Putamen (tissue), 1 donor: Measurements from ENCODE around the gene ENOX2.

Source experiments
- DNase-seq: peaks from one replicate; pipeline ENCODE4 v3.0.0-alpha.2; 2016; ENCODE audit warnings: low spot score

ENOX2 gene

DNA sequence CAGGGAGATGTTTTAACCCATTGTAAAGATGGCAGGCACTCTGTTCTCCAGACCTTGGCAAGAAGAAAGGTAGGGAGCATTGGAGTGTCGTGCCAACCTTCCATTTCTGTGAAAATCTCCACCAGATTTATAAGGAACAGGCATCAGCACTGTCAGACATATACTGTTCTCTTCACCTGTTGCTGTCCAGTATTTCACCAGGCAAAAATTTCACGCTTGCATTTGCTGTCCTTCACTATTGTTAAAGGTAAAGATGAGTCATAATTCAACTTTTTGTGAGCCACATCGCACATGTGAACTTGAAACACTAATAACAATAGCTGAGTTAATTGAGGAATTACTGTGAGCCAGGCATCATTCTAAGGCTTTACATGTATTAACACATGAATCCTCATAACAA lies 203.4 kb downstream of the ENOX2 start:
- no peak for DNase-seq

DNA sequence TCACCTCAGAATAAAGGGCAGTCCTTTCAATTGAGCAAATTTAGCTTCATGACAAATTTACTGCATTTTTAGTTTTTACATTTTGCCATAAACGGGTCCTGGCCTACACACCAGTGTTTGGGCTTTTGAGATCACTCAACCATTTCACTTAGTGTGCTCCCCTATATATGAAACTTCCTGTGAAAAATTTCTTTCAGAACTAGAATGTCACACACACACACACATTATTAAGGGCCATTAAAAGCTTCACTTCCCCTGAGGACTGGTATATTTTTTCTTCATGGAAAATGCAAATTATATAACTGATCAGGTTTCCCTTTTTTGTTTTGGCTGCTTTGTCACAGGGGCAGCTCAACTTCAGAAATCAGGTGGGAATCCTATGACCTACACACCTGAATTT lies 206.5 kb downstream of the ENOX2 start:
- no peak for DNase-seq

DNA sequence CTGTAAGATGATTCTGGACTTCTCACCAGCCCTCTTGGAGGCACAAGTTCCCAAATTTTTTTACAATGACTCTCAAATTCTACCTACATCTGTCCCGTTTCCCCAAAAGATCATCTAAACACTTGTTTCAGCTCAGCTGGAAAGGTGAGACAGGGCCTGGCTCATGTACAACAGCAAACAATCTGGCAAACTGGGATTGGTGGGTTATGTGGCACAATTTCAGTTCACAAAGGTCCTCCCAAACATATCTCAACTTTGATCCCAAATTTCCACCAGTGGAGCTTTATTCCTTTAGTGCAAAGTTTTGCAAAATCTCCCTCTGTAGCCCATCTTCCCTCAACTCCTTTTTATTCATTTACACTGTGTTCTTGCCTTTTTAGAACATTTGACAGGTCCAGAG lies 207.1 kb downstream of the ENOX2 start:
- DNase-seq = no peak

DNA sequence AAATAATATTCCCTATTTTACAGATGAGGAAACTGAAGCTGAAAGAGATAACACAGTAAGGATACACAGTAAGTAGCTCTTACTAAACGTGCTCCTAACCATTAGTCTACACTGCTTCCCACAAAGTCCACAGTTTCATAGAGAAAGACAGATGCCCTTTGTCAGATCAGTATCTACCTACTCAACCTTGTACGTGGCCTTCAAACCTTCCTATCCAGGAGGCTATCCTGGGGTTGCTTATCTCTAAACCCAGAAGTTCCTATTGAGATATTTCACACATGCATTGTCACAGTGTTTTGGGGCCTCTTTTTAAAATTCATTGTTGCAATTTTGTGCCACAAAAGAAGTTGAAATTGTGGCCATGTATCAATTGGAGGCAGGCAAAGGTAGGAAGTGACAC lies 208.0 kb downstream of the ENOX2 start:
- DNase-seq = no peak

DNA sequence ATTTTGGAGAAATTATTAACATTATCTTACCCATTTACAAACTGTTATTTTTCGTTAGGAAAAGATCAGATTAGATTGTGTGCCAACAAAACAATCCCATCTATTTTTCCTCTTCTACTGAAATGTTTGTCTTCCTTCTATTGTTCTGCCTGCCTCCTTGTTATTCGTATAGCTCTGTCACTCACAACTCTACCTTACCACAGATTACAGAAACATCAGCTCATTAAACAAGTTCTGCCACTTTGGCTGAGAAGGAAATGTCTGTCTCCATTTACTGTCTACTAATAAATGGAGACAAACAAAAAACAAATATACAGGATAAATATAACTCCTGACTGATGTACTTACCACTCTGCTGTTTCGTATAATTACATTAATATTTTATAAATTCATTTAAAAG lies 211.4 kb downstream of the ENOX2 start:
- no peak for DNase-seq

DNA sequence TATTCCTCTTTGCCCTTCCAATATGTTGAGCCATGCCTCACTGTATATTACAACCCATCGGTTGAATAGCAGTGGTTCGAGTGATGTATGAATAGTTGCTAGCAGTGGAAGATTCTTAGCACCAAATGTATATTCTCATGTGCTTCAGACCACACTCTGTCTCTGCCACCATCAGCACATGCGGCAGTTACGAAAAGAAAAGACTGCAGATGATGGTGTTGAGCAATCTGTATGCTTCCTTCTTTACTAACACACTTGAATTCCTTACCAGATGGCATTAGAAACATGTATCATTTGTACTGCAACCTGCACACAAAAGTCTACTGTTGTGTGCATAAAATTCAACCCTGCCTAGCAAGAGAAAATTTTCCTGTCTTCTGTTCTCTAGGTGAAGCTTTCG lies 214.6 kb downstream of the ENOX2 start:
- DNase-seq = no peak

DNA sequence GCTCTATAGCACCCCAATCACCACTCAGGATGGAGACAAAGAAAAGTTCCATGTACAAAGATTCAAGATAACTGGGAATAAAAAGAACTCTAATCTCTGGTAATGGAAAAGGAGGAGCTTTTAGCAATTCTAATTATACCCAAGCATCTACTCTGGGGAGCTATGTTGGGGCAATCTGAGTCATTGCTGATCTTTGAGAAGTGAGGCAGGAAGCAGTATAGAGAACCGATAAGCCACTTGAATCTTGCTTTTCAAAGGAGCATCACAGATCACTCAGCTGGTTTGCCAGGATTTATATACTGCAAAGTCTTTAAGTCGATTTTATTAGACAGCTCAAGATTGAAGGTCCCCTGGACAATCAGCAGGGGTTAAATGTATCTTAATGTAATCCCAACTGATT lies 220.0 kb downstream of the ENOX2 start:
- DNase-seq = no peak

DNA sequence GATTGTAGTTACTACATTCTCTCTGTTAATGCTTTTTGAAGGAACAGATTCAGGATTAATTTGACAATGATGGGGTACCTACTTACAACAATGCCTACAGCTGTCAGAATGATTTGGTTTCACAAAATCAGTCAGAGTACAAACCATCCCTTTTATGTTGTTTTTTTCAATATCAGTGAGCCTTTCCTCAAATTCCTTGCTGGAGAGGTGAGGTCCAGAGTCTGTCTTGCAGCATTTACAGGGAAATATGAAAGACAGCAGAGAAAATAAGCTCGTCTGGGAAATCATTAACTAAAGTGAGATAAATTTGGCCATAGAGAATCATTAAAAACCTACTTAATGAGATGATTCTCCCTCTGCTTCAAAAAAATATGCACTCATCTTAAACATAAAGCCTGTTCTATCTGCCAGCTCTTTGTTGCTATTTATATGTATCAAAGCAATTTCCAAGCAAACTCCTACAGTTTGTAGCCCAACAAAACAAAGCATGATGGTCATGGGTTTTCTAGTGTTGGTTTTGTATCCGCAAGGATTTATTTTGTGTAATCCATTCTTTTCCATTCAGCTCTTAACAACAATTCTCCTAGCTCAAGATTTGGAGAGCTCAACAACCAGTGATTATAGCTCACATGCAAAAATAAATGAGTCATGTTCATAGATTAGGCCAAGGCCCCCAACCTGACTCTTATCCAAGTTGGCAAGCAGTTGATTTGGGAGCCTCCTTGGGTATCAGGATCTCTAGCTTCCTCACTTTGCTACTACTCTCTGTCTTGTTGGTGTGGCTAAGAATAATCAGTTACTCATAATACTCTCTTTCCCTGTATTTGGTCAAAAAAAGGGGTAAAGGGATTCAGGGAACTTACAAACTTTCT lies 222.6 kb downstream of the ENOX2 start:
- DNase-seq = no peak

DNA sequence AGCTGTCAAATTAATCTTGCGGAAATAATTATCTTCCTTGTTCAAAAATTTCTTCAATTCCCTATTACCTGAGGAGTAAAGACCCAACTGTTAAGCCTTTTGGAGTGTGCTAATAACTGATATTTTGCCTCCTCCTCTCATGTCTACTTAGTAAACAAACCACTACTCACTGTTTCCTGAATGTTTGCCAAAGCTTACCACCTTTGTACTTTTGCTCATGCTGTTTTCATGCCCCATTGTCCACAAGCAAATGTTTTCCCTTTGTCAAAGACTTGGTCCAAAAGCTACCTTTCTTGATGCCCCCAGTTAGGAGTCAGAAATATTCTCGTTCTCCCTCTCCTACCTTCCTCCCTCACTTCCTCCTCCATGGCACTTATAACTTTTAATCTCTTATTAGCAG lies 226.1 kb downstream of the ENOX2 start:
- DNase-seq = no peak

DNA sequence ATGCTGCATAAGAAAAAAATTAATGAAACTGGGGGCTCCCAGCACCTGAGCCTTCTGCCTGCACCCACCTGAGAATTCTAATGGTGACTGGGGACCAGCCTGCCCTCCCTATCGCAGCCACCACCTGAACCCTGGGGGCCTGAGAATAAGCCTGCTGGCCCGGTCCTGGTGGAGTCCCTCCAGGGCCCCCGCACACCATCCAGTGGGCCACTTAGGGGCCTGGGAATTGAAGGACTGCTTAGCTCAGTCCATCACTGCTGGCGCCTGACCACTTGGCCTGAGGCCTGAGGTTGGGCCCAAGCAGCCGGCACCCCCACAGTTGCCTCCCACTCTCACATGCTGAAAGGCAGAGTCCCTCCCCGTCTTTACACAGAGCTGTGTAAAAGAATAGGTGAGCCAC lies 230.8 kb downstream of the ENOX2 start:
- DNase-seq = no peak

DNA sequence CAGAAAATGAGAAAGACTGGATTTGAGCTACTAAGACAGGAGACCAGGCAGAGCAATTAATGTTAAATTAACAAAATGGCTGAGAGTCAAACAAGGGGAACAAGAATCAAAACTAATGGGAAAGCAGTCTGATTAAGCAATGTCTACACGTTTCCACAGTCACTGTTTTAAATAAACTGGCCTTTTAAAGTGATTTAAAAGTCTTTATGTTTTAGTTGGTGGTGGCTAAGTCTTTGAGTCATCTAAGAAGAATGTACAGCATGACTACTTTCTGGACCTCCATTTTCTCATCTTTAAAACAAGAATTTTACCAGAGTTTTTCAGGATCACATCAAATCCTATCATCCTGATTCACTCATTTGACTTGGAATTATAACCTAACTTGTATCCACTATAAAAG lies 233.8 kb downstream of the ENOX2 start:
- no peak for DNase-seq

DNA sequence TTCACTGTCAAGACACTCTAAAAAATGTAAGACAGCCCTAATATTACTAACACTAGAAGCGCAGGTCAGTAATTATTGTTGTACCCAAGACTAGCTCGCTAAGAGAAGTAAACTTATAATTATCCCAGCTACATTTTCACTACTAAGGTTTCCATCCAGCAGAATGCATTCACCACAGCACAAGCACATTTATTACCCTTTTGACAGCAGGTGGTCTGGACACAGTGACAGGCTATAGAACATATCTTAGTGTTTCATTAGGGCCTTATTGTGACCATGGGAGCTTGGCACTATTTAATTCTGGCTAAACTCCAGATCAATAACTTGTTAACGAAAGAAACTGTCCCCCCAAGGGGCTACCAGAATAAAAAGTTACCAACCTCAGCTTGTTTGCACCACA lies 237.7 kb downstream of the ENOX2 start:
- no peak for DNase-seq

DNA sequence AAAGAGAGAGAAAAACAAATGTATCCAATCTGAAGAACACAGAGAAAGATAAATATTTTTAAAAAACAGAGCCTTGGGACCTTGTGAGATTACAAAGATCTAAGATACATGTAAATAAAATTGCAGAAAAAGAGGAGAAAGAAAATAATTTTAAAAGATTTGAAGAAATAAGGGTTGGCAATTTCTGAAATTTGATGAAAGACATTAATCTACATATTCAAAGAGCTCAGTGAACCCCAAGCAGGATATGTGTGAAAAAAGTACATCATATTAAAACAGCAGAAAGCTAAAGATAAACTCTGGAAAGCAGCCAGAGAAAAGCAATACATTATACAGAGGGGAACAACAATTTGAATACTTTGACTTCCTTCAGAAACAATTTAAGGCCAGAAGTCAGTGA lies 244.7 kb downstream of the ENOX2 start:
- DNase-seq = no peak

DNA sequence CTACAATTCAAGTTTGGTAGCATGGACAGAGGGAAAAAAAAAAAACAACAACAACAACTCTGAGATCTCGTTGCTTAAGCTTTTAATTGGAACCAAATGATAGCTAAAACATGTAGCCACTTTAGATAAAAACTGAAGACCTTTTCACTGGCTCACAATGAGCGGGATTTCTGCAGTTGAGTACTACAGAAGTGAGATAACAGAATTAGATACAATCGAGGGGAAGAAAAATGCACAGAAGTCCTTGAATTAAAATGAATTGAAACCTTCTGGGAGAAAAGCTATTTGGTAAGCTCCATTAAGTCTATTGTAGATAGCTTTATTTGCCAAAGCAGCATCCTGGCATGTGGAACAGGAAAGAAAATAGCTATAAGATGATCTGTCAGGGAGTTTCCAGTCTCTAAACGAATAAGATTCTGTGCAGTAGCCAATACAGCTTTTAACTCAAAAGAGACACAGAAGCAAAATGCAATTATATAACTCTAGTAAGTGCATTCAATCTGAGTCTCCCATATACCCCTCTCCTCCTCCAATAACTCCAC lies 248.5 kb downstream of the ENOX2 start:
- DNase-seq = no peak

DNA sequence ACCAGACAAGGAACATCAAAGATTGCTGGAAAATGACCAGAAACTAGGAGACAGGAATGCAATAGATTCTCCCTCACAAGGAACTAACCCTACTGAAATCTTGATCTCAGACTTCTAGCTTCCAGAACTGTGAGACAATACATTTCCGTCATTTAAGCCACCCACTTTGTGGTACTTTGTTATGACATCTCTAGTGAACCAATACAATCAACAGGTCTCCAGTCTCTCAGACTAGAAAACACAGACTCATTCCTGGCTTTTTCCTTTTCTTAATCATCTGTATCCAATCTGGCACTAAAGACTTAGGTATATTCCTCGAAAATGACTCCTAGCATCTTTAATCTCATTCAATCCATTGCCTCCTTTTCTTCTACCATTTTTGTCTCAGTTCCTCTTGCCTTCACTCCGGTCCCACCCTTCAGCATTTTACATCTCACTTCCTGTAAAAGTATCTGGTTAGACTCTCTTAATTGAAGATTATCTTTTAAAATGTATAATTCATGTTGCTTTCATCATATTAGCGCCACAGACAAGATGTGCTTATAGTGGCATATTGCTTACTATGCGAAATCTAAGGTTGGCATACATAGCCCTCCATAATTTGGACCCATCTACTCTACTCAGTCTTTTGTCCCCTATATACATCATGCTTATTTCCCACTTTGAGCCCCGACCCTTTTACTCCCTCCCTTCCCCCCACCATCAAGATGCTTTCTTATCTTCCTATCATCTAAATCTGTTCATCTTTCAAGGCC lies 250.0 kb downstream of the ENOX2 start:
- no peak for DNase-seq

DNA sequence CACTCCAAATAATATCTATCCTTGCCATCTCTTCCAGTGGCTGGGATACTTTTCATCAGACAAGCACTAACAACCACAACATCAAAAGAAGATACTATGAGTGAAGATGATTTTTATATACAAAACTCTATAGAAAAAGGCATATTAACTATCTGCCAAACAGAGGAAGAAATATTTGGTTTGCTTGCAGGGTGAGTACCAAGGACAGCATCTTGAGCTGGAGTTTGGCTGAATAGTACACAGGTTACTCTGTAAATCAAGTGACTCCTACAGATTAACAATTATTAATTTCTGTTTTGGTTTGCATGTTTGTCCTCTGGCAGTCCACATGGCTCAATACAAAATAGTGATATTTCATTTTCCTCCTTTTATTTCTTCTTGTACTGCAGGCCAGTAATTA lies 253.3 kb downstream of the ENOX2 start:
- no peak for DNase-seq

DNA sequence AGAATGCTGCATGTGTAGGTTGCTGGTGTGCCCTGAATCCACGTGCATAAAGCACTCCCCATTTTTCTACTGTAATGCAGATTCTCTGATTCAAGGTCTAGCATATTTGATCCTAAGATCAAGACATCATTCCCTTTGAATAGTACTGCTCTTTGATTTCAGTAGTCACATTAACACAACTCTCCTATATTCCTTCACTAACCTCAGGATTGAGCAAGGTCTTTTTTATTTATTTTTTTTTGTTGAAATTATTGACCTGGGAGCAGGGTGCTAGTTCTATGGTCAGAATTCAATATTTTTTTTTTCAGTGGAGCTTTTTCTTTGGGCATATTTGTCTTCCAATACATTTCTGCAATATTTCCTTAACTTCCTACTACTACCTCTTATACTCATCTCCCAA lies 255.5 kb downstream of the ENOX2 start:
- no peak for DNase-seq

DNA sequence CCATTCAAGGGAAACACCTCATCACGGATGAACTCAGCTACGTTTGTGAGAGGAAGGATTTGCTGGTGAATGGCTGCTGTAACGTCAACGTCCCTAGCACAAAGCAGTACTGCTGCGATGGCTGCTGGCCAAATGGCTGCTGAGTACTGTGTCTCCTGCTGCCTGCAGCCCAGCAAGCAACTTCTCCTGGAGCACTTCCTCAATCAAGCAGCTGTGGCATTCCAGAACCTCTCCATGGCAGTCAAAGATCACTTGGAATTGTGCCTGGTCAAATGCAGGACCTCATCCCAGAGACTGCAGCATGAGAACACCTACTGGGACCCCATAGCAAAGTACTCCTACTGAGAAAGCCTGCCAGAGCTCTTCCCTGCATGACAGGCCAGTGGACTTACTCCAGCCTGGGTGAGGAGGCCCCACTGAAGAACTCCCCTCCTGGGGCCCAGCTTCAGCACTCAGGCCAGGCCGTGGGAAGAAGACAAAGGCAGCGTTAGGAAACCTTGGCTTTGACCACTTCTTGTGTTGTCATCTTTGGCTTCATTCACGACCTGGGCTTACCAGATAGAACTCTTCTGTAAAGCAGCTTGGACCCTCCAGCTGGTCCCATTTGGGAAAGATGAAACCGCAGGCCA lies 256.9 kb downstream of the ENOX2 start:
- DNase-seq = no peak

DNA sequence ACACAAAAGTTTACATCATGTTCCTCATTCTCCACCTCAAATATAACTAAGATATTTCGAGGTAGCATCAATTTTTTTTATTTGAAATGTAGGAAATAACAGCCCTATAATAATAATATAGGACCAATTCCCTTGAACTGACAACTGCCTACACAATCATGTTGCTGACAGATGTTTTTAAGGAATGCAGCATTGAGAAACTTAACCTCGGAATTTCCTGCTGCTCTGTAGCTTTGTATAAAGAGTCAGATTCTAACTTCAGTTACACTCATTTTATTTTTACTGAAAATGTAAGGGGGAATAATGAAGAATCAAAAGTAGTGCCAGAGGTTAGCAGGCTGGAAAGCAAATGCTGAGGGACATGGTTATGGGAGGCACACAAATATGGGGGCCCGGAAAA lies 265.4 kb downstream of the ENOX2 start:
- DNase-seq = no peak

DNA sequence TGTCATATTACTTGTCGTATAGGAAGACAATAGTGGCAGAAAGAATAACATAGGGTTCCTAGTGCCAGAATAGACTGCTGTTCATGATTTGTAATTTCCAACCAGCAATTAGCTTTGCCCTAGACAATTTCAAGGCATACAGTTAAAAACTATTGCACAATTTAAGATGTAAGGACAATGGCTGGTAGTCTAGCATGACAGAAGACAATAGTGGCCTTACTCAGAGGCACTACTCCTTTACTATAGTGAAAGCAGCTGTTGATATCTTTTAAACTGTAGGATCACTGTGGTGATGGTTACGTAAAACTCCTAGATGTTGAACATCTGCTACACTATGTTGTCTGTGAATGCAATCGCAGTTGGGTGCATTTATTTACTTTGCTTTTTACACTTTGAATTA lies 266.7 kb downstream of the ENOX2 start:
- DNase-seq = no peak

DNA sequence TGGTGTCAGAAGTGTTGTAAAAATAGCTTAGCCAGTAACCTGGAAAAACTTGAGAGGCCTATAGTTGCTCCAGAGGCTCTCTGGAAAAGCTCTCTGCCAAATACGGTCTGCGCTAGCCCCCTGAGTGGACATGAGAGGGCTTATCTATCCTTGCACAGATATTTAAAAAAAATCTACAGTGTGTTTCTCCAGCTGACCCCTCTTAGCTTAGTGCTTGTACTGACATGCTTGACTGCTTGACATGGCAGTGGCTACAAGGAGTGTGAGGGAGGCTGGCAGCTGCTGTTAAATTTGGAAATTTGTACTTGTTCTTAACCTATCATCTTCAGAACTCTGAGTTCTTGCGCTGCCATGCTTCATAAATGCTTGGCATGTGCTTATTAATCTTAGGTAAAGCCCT lies 272.0 kb downstream of the ENOX2 start:
- no peak for DNase-seq

DNA sequence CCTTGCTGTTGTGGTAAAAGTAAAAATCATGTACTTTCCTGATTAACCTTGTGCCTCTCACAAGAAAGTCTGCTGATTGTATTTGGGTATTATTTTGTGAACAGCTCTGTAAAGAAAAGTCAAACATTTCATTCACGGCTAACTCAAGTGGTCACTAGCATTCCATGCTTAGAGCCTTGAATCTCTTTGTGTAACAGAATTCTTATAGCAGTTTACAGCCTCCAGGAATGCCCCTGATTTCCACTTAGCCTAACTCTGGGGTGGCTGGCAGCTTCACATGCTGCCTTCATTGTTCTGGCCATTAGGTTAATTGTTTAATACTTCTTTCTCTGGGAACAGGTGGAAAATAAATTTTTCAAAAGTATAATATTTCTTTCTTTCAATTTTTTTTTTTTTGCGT lies 274.5 kb downstream of the ENOX2 start:
- no peak for DNase-seq

DNA sequence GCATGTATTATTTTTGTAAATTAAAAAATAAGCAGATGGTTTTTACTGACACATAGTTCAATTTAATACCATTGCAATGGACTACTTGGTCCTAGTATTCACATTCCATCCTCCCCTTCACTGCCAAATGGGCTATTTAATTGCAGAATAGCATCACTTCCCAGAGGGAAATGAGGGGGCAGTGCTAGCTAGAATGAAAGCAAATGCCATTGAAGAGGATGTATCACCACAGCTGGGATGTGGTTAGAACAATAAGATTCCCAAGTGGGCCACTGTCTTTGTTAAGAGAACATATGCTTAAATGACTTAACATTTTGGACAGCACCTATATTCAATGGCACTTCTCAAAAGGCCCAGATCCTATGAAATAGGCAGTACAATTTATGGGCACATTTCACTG lies 276.5 kb downstream of the ENOX2 start:
- no peak for DNase-seq
